HL-60 (cell line): ENCODE results near the gene MXD1.

Source experiments
- DNase-seq, 2 experiments: peaks; one replicate each; pipeline ENCODE4 v3.0.0-alpha.2; 2010 to 2020; ENCODE audit warnings: low read depth in 1 of 2, low spot score in 1 of 2
- H3K27ac ChIP-seq: fragments of 250-450 bp; sonication (Bioruptor Pico); replicated peaks from 2 replicates; pipeline ENCODE4 v1.5.1; 2020; ENCODE audit warnings: mild to moderate bottlenecking, moderate library complexity
- H3K27me3 ChIP-seq: fragments of 250-450 bp; sonication (Bioruptor Pico); 2 replicates; pipeline ENCODE4 v1.5.1; 2021; ENCODE audit warnings: mild to moderate bottlenecking, moderate library complexity; ENCODE audit not compliant: insufficient read depth, poor library complexity, severe bottlenecking
- H3K4me3 ChIP-seq: replicated peaks from 2 replicates; pipeline ENCODE4 v1.5.1; 2011; ENCODE audit warnings: mild to moderate bottlenecking, control low read depth, low read length; ENCODE audit not compliant: insufficient read depth
- CTCF ChIP-seq: IDR thresholded peaks from one replicate; pipeline ENCODE4 v1.5.1; 2011; ENCODE audit warnings: low read length, control low read depth, inconsistent platforms; ENCODE audit not compliant: insufficient read depth
- GABPA ChIP-seq: IDR thresholded peaks from 2 replicates; pipeline ENCODE4 v1.6.1; 2012; ENCODE audit warnings: low read depth
- POLR2AphosphoS5 ChIP-seq: IDR thresholded peaks from 2 replicates; pipeline ENCODE4 v1.6.1; 2012; ENCODE audit warnings: low read depth
- REST ChIP-seq: IDR thresholded peaks from 2 replicates; pipeline ENCODE4 v1.6.1; 2012; ENCODE audit warnings: low read depth; ENCODE audit not compliant: insufficient replicate concordance
- SPI1 ChIP-seq: IDR thresholded peaks from 2 replicates; pipeline ENCODE4 v1.6.1; 2012; ENCODE audit warnings: low read depth, mild to moderate bottlenecking, borderline replicate concordance

MXD1 gene

GRCh38 chr2:69934614-69934908, 19.7 kb downstream of the MXD1 start:
- TF ChIP-seq REST (no peak), SPI1 (no peak), CTCF (no peak), POLR2AphosphoS5 (no peak), GABPA (no peak)
- DNase-seq = no peak
- H3K27ac ChIP-seq = no peak overlapping the region
- no peaks in the 10 kb centered on the region for H3K27me3 ChIP-seq
- no peak overlapping the region for H3K4me3 ChIP-seq

GRCh38 chr2:69935011-69935410, 20.1 kb downstream of the MXD1 start:
- no peak for DNase-seq
- Histone ChIP-seq H3K27me3 (no peaks in the 10 kb centered on the region), H3K27ac (no peak overlapping the region), H3K4me3 (no peak overlapping the region)
- TF ChIP-seq GABPA (no peak), REST (no peak), CTCF (no peak), SPI1 (no peak), POLR2AphosphoS5 (no peak)

GRCh38 chr2:69936906-69937305, 22.0 kb downstream of the MXD1 start:
- DNase-seq = no peak
- no peak overlapping the region for H3K4me3 ChIP-seq
- no peaks in the 10 kb centered on the region for H3K27me3 ChIP-seq
- TF ChIP-seq GABPA (no peak), SPI1 (no peak), POLR2AphosphoS5 (no peak)
- H3K27ac ChIP-seq = no peak overlapping the region

GRCh38 chr2:69937968-69938367, 23.1 kb downstream of the MXD1 start:
- Histone ChIP-seq H3K4me3 (no peak overlapping the region), H3K27ac (no peak overlapping the region), H3K27me3 (no peaks in the 10 kb centered on the region)
- TF ChIP-seq CTCF = no peak
- no peak for TF ChIP-seq POLR2AphosphoS5
- TF ChIP-seq SPI1 = no peak
- no peak for TF ChIP-seq REST
- no peak for TF ChIP-seq GABPA
- DNase-seq = no peak
